Neural progenitor cell (in vitro differentiated cells): Measurements from ENCODE around the gene JDP2. TPM values are rescaled to one million over a fixed set of nuclear protein-coding genes. Genes with fewer than 3 reads are reported as not detected.

Source experiments
- DNase-seq: peaks from one replicate; pipeline ENCODE4 v3.0.0-alpha.2; 2016; ENCODE audit warnings: low spot score
- H2AFZ ChIP-seq: fragments of 200-600 bp; sonication (generic); replicated peaks from 2 replicates; pipeline ENCODE4 v1.6.1; 2016; ENCODE audit warnings: antibody characterized with exemption
- H3F3A ChIP-seq: fragments of 200-600 bp; sonication (generic); 2 replicates; pipeline ENCODE4 v1.6.1; 2016; ENCODE audit warnings: antibody characterized with exemption, low read depth
- H3K27ac ChIP-seq: fragments of 200-600 bp; sonication (generic); 2 replicates; pipeline ENCODE4 v1.5.1; 2016; ENCODE audit warnings: mild to moderate bottlenecking
- H3K27me3 ChIP-seq: fragments of 200-600 bp; sonication (generic); 2 replicates; pipeline ENCODE4 v1.6.1; 2016; ENCODE audit warnings: mild to moderate bottlenecking, moderate library complexity
- H3K36me3 ChIP-seq: fragments of 200-600 bp; sonication (generic); 2 replicates; pipeline ENCODE4 v1.5.1; 2016
- H3K4me1 ChIP-seq: fragments of 200-600 bp; sonication (generic); 2 replicates; pipeline ENCODE4 v1.6.1; 2016; ENCODE audit warnings: mixed run types
- H3K4me2 ChIP-seq: fragments of 200-600 bp; sonication (generic); 2 replicates; pipeline ENCODE4 v1.6.1; 2016
- H3K4me3 ChIP-seq: fragments of 200-600 bp; sonication (generic); 2 replicates; pipeline ENCODE4 v1.5.1; 2016
- H3K79me2 ChIP-seq: fragments of 200-600 bp; sonication (generic); 2 replicates; pipeline ENCODE4 v1.6.1; 2016; ENCODE audit warnings: low read depth
- H3K9ac ChIP-seq: fragments of 200-600 bp; sonication (generic); 2 replicates; pipeline ENCODE4 v1.6.1; 2016
- H3K9me3 ChIP-seq: fragments of 200-600 bp; sonication (generic); 2 replicates; pipeline ENCODE4 v1.5.1; 2016; ENCODE audit warnings: low read depth
- H4K20me1 ChIP-seq: fragments of 200-600 bp; sonication (generic); 2 replicates; pipeline ENCODE4 v1.6.1; 2016; ENCODE audit warnings: low read depth
- H3K27ac Mint-ChIP-seq: 3 replicates; pipeline ENCODE4 v1.8.0; 2021; ENCODE audit warnings: mixed read lengths
- H3K27me3 Mint-ChIP-seq: 2 replicates; pipeline ENCODE4 v1.8.0; 2022; ENCODE audit warnings: low read depth, mild to moderate bottlenecking, inconsistent platforms, moderate library complexity, mixed read lengths; ENCODE audit not compliant: insufficient read depth
- H3K36me3 Mint-ChIP-seq: 3 replicates; pipeline ENCODE4 v1.8.0; 2021; ENCODE audit warnings: mixed read lengths
- H3K4me1 Mint-ChIP-seq: 3 replicates; pipeline ENCODE4 v1.8.0; 2021; ENCODE audit warnings: mixed read lengths
- H3K4me3 Mint-ChIP-seq: 3 replicates; pipeline ENCODE4 v1.8.0; 2021; ENCODE audit warnings: mild to moderate bottlenecking, moderate library complexity, mixed read lengths
- H3K9me3 Mint-ChIP-seq: 3 replicates; pipeline ENCODE4 v1.8.0; 2020; ENCODE audit warnings: mixed read lengths
- CTCF ChIP-seq: fragments of 200-600 bp; sonication (generic); IDR thresholded peaks from 2 replicates; pipeline ENCODE4 v1.5.1; 2017; ENCODE audit warnings: antibody characterized with exemption, mild to moderate bottlenecking
- EZH2 ChIP-seq: fragments of 200-600 bp; sonication (generic); IDR thresholded peaks from 2 replicates; pipeline ENCODE4 v1.6.1; 2017; ENCODE audit warnings: antibody characterized with exemption, mild to moderate bottlenecking, moderate library complexity
- EZH2phosphoT487 ChIP-seq: fragments of 200-600 bp; sonication (generic); IDR thresholded peaks from 2 replicates; pipeline ENCODE4 v1.6.1; 2017; ENCODE audit warnings: antibody characterized with exemption
- total RNA-seq: library from RNA; depleted of rRNA; stranded (reverse); fragments of >200 nt; gene quantifications from 2 replicates; pipeline ENCODE4 v1.2.3, GENCODE V29; 2015; ENCODE audit warnings: low replicate concordance

Gene JDP2
- total RNA-seq, 1 donor from 2014 or later, result 2.5 TPM

GRCh38 chr14:75389679-75390078, 38.1 kb upstream of the JDP2 start:
- no peaks in the 10 kb centered on the region for H3K79me2 ChIP-seq
- no peak overlapping the region for H3K4me2 ChIP-seq
- no peak for DNase-seq
- H2AFZ ChIP-seq, result no peak overlapping the region
- H3F3A ChIP-seq, result no peaks in the 10 kb centered on the region
- no peaks in the 10 kb centered on the region for H4K20me1 ChIP-seq
- no peak overlapping the region for H3K27ac ChIP-seq
- H3K27me3 ChIP-seq, result no peaks in the 10 kb centered on the region
- Mint-ChIP-seq H3K4me1 (no peaks in the 10 kb centered on the region), H3K9me3 (peaks cover 3% of the 10 kb centered on the region), H3K36me3 (no peaks in the 10 kb centered on the region), H3K27me3 (no peaks in the 10 kb centered on the region), H3K4me3 (no peak overlapping the region), H3K27ac (no peak overlapping the region)
- H3K4me1 ChIP-seq, result peaks cover 4% of the 10 kb centered on the region
- H3K9me3 ChIP-seq, result no peaks in the 10 kb centered on the region
- no peak for TF ChIP-seq EZH2phosphoT487
- TF ChIP-seq CTCF, result no peak
- no peak for TF ChIP-seq EZH2
- no peak overlapping the region for H3K4me3 ChIP-seq
- H3K36me3 ChIP-seq, result no peaks in the 10 kb centered on the region
- H3K9ac ChIP-seq, result no peak overlapping the region

- no peaks in the 10 kb centered on the region for H3K9me3 ChIP-seq
- peaks cover 4% of the 10 kb centered on the region for H3K4me1 ChIP-seq
- H3K4me3 ChIP-seq, result no peak overlapping the region
- no peak overlapping the region for H3K9ac ChIP-seq
- H3K36me3 ChIP-seq, result no peaks in the 10 kb centered on the region
- TF ChIP-seq CTCF, result no peak
- TF ChIP-seq EZH2phosphoT487, result no peak
- no peak for TF ChIP-seq EZH2
- H3F3A ChIP-seq, result no peaks in the 10 kb centered on the region
- no peak overlapping the region for H3K4me3 Mint-ChIP-seq
- H4K20me1 ChIP-seq, result no peaks in the 10 kb centered on the region
- no peak overlapping the region for H2AFZ ChIP-seq
- DNase-seq, result no peak
- H3K4me1 Mint-ChIP-seq, result no peaks in the 10 kb centered on the region
- no peak overlapping the region for H3K27ac Mint-ChIP-seq
- H3K36me3 Mint-ChIP-seq, result no peaks in the 10 kb centered on the region
- H3K27ac ChIP-seq, result no peak overlapping the region
- no peak overlapping the region for H3K4me2 ChIP-seq
- no peaks in the 10 kb centered on the region for H3K27me3 Mint-ChIP-seq
- H3K79me2 ChIP-seq, result no peaks in the 10 kb centered on the region
- H3K9me3 Mint-ChIP-seq, result no peaks in the 10 kb centered on the region
- no peaks in the 10 kb centered on the region for H3K27me3 ChIP-seq
Measured at GRCh38 chr14:75390183-75390582, 37.6 kb upstream of the JDP2 start.

DNA sequence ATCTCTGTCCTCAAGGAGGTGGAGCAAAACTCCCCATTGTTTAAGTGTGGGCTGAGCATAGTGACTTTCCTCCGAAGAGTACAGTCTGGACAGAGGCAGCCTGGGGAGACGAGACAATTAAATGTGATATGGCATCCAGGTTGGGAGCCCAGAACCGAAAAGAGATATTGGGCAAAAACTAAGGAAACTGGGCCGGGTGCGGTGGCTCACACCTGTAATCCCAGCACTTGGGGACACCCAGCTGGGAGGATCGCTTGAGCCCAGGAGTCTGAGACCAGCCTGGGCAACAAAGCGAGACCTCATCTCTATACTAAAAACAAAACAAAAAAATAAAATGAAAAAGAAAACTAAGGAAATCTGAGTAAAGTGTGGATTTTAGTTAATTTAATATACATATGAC, 35.9 kb upstream of the JDP2 start:
- H3K27me3 Mint-ChIP-seq, result peaks cover 4% of the 10 kb centered on the region
- Histone ChIP-seq H3K36me3 (no peaks in the 10 kb centered on the region), H3K79me2 (no peaks in the 10 kb centered on the region), H3F3A (no peaks in the 10 kb centered on the region), H3K4me1 (peaks cover 4% of the 10 kb centered on the region), H3K9ac (no peak overlapping the region), H2AFZ (no peak overlapping the region), H3K27ac (no peak overlapping the region), H3K27me3 (no peaks in the 10 kb centered on the region), H4K20me1 (no peaks in the 10 kb centered on the region), H3K4me2 (no peak overlapping the region), H3K4me3 (no peak overlapping the region), H3K9me3 (no peaks in the 10 kb centered on the region)
- no peak for DNase-seq
- H3K9me3 Mint-ChIP-seq, result no peaks in the 10 kb centered on the region
- H3K27ac Mint-ChIP-seq, result no peak overlapping the region
- no peaks in the 10 kb centered on the region for H3K36me3 Mint-ChIP-seq
- no peak for TF ChIP-seq EZH2
- TF ChIP-seq CTCF, result no peak
- no peak for TF ChIP-seq EZH2phosphoT487
- no peaks in the 10 kb centered on the region for H3K4me1 Mint-ChIP-seq
- no peak overlapping the region for H3K4me3 Mint-ChIP-seq
